Mucosa of descending colon (tissue), 3 donors: Measurements from ENCODE around the gene CDC42EP4. TPM values are rescaled to one million over a fixed set of nuclear protein-coding genes. Genes with fewer than 3 reads are reported as not detected.

ENCODE experiments used
- ATAC-seq: fragments of 200-7000 bp; cut with Tn5 transposase; one replicate; pipeline ENCODE4 v1.9.1; 2020; ENCODE audit warnings: mild to moderate bottlenecking, moderate library complexity
- DNase-seq, 3 donors: peaks; one replicate each; pipeline ENCODE4 v3.0.0-alpha.2; 2020
- H3K36me3 ChIP-seq: fragments of 200-600 bp; one replicate; pipeline ENCODE4 v1.8.0; 2021; ENCODE audit warnings: low read depth, mild to moderate bottlenecking
- H3K4me1 ChIP-seq: fragments of 200-600 bp; one replicate; pipeline ENCODE4 v1.8.0; 2021; ENCODE audit warnings: low read depth, mild to moderate bottlenecking
- H3K4me3 ChIP-seq: fragments of 200-600 bp; one replicate; pipeline ENCODE4 v1.8.0; 2021; ENCODE audit warnings: mild to moderate bottlenecking
- H3K9me3 ChIP-seq: fragments of 200-600 bp; one replicate; pipeline ENCODE4 v1.8.0; 2021; ENCODE audit warnings: mild to moderate bottlenecking
- CTCF ChIP-seq: fragments of 200-600 bp; IDR thresholded peaks from one replicate; pipeline ENCODE4 v1.8.0; 2022; ENCODE audit warnings: antibody characterized with exemption, mild to moderate bottlenecking
- intact Hi-C, 2 donors: fragments of 100-400 bp; cut with DNase I in 1 of 2; cut with micrococcal nuclease in 1 of 2; formaldehyde crosslinking; loops; one replicate each; pipeline versions ENCODE4 v1.11.0 to v1.11.1; 2022; cut with DNase I, micrococcal nuclease
- total RNA-seq, 3 donors: library from RNA; stranded (reverse); fragmentation: NEBNext Ultra II Directional in 2 of 3; extraction: Animal tissue kit (Norgen Biotek cat#: 25700) in 2 of 3; gene quantifications; one replicate each; pipeline versions ENCODE4 v1.2.1 to v1.2.4, GENCODE V29; 2021 to 2023
- donor health status: DM: no; HTN: no; CAD: no; lungs with moderate emphysema.
- donor health status: DM: no; HTN: no; CAD: no.
- donor health status: DM: no; HTN: yes; CAD: no.

The CDC42EP4 gene
- total RNA-seq, 3 donors from 2014 or later: 54.6 to 95.2 (median 75.9) TPM

- no peak for TF ChIP-seq CTCF
- no peak for ATAC-seq
- no peak for DNase-seq
- H3K36me3 ChIP-seq: no peaks in the 10 kb centered on the region
- H3K4me3 ChIP-seq: no peak overlapping the region
- peaks cover 22% of the 10 kb centered on the region for H3K4me1 ChIP-seq
- intact Hi-C loops: no loop called here
- H3K9me3 ChIP-seq: no peaks in the 10 kb centered on the region
Observed at GRCh38 chr17:73283250-73283649, 28.6 kb downstream of the CDC42EP4 start.

GRCh38 chr17:73282629-73283028, 29.2 kb downstream of the CDC42EP4 start:
- intact Hi-C loops: no loop called here
- ATAC-seq (no peak), DNase-seq (no peak)
- Histone ChIP-seq H3K4me1 (peaks cover 24% of the 10 kb centered on the region), H3K4me3 (no peak overlapping the region), H3K36me3 (no peaks in the 10 kb centered on the region), H3K9me3 (no peaks in the 10 kb centered on the region)
- TF ChIP-seq CTCF: no peak

GRCh38 chr17:73281928-73282327, 29.9 kb downstream of the CDC42EP4 start:
- Histone ChIP-seq H3K9me3 (no peaks in the 10 kb centered on the region), H3K36me3 (no peaks in the 10 kb centered on the region), H3K4me3 (no peak overlapping the region), H3K4me1 (peaks cover 21% of the 10 kb centered on the region)
- intact Hi-C loops: no loop called here
- ATAC-seq (no peak), DNase-seq (no peak)
- TF ChIP-seq CTCF: no peak

- TF ChIP-seq CTCF: no peak
- DNase-seq (no peak), ATAC-seq (no peak)
- Histone ChIP-seq H3K4me3 (no peak overlapping the region), H3K9me3 (no peaks in the 10 kb centered on the region), H3K4me1 (peaks cover 21% of the 10 kb centered on the region), H3K36me3 (no peaks in the 10 kb centered on the region)
- intact Hi-C loops: no loop called here
Observed at GRCh38 chr17:73280191-73280590, 31.6 kb downstream of the CDC42EP4 start.

GRCh38 chr17:73279704-73280103, 32.1 kb downstream of the CDC42EP4 start:
- no peak overlapping the region for H3K4me3 ChIP-seq
- H3K9me3 ChIP-seq: no peaks in the 10 kb centered on the region
- intact Hi-C loops: no loop called here
- TF ChIP-seq CTCF: no peak
- H3K4me1 ChIP-seq: peaks cover 21% of the 10 kb centered on the region
- ATAC-seq (peak; percentile 24), DNase-seq (no peak)
- H3K36me3 ChIP-seq: no peaks in the 10 kb centered on the region
